Islet precursor cell (in vitro differentiated cells): Measurements from ENCODE around the gene ADORA2B.
A peak's percentile ranks its signal among the peaks of the same experiment; 100 is the strongest.
"Not testable (repeated sequence)": the region's sequence is repeated elsewhere in the genome, so short reads cannot be mapped to it uniquely, and the experiment has no call there.

Source experiments
- DNase-seq: peaks from one replicate; pipeline ENCODE4 v3.0.0-alpha.2; 2018

The ADORA2B gene

GRCh38 chr17:15926039-15926740, 18.7 kb upstream of the ADORA2B start:
- DNase-seq, result peak; percentile 56

- peak; percentile 52 for DNase-seq
Observed at GRCh38 chr17:15928286-15928785, 16.6 kb upstream of the ADORA2B start.

DNA sequence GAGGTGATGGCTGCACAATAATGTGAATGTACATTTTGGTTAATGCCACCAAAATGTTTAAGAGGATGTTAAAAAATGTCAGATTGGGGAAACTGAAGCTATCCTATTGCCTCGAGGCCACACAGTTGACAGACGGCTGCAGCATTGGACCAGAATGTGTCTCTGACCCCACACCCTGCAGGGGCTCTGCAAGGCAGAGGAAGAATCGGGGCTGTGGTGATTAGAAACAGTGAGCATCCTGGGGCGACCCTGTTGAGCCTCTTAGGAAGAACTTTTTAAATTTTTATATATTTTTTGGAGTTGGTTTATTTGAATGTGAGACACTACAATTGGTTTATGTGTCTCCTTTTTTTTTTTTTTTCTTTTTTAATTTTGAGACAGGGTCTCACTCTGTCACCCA, 15.0 kb upstream of the ADORA2B start:
- peak; percentile 40 for DNase-seq

GRCh38 chr17:15930426-15930825, 14.5 kb upstream of the ADORA2B start:
- DNase-seq, result peak; percentile 41

DNA sequence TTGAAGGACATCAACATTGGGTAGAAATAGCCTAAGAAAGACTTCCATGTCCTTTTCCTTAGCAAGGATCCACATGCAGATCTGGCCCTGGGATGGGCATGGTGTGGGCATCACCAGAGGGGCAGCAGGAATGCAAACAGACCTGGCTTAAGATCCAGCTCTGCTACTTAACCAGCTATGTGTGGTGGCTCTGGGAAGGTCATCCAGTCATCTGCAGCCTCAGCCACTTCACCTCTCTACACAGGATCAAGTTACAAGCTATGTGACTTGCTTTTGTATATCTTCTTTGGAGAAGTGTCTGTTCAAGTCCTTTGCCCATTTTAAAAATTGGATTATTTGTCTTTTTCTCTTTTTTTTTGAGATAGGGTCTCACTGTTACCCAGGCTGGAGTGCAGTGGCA, 13.5 kb upstream of the ADORA2B start:
- DNase-seq, result no peak

- DNase-seq, result no peak
Observed at GRCh38 chr17:15934866-15935265, 10.1 kb upstream of the ADORA2B start.

DNA sequence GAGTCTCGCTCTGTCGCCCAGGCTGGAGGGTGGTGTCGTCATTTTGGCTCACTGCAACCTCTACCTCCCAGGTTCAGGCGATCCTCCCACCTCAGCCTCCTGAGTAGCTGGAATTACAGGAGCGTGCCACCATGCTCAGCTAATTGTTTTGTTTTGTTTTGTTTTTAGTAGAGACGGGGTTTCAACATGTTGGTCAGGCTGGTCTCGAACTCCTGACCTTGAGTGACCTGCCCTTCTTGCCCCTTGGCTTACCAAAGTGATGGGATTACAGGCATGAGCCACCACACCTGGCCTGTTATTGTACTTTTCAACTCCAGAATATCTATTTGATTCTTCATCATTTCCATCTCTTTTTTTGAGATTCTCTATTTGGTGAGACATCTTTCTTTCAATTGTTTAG, 9.0 kb upstream of the ADORA2B start:
- no peak for DNase-seq

- DNase-seq, result not testable (repeated sequence)
Observed at GRCh38 chr17:15936481-15936880, 8.4 kb upstream of the ADORA2B start.

DNA sequence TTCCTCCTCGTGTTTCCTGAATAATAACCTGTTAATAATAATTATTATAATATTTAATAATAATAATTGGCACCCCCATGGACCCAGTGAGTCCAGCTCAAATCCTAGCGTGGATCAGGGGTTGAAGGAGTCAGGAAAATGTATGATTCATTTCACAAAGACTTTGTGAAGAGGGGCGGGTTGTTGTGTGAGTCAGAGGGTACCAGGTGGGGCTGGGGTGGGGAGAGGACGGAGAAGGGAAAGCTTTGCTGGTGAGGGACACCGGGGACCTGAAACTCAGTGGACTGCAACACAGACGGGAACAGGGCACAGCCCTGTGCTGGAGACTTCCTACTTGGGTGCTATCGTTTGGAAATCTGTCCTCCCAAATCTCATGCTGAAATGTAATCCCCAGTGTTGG, 3.1 kb upstream of the ADORA2B start:
- DNase-seq, result no peak

- DNase-seq, result peak; percentile 56
Observed at GRCh38 chr17:15942207-15942833, 2.6 kb upstream of the ADORA2B start.

DNA sequence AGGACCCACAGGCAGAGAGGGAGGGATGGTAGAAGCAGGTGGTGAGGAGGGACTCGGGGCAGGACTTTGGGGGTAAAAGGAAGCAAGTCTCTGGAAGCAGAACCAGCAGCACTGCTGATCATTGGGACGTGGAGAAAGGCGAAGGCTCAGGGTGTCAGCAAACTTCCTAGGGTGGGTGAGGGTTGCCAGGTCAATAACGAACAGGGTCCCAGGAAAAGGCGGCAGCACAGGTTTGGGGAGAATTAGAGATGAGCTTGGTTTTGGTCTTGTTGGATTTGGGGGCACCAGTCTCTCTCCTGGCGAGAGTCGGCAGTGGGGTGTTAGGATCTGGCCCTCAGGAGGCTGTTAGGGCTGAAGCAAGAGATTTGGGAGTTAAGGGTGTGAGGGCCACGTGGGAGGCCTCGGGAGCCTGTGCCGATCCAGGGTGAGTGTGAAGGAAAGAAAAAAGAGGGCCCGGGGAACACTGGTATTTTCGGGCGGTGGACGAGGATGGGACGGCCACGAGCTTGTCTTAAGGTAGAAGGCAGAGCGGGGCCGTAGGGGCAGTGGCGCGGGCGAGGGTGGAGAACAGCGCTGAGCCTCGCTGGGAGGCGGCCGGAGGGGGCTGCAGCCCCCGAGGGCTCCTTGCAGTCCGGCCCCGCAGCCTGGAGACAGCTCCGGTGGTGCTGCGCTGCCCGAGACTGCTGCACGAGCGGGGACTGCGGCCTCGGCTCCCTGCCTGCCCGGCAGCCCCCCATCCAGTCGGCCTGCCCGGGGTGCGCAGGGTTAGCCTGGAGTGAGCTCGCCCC, 765 bp upstream of the ADORA2B start:
- peak; percentile 50 for DNase-seq

GRCh38 chr17:15945527-15946191, 729 bp downstream of the ADORA2B start:
- peak; percentile 61 for DNase-seq

- peak; percentile 76 for DNase-seq
Observed at GRCh38 chr17:15946611-15947120, 1.7 kb downstream of the ADORA2B start.

DNA sequence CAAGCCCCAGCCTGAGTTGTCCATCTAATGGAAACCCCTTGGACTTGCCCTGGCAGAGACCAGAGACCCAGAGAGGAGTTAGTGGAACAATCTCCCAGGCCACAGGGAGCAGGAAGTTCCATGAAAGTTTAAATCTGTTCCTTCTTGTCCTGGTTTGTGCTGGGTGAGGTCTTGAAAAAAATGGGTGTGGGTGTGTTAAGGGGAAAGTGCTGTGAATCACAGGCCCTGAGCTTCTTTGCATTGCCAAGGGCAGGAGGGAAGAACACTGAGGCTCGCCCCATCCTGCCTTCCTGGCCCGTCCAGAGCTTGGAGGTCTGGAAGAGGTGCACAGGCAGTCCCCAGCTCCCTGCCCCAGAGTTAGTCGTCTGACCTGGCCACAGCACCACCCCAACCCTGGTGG, 2.3 kb downstream of the ADORA2B start:
- DNase-seq, result peak; percentile 52

- peak; percentile 52 for DNase-seq
Observed at GRCh38 chr17:15947976-15948752, 3.2 kb downstream of the ADORA2B start.

DNA sequence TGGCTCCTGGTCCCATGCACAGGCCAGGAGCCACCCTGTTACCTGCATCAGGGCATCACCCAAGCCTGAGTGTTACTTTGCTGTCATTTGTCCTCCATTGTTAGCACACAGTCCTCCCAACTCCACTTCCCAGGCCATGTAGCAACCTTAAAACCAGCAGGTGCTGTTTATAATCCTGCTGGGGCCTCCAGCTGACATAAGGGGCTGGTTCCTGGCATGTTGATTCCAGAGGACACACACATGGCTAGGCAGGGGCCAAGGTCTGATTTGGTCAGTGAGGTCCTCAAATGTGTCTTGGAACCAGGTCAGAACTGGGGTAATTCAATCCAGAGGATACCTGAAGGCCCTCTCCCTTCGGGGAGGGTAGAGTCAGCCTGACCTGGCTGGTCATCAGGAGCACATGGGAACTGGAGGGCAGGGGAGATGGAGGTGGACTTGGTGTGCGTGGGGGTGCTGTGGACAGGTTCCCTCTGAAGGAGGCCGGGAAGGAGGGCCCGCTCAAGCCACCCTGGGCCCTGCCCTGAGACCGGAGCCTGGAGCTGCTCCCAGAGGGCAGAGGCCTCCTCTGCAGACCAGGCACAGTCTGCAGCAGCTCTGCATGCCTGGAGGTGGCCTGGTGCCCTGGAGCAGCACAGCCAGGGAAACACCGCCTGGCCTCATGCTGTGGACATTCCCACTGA, 6.6 kb downstream of the ADORA2B start:
- peak; percentile 60 for DNase-seq

DNA sequence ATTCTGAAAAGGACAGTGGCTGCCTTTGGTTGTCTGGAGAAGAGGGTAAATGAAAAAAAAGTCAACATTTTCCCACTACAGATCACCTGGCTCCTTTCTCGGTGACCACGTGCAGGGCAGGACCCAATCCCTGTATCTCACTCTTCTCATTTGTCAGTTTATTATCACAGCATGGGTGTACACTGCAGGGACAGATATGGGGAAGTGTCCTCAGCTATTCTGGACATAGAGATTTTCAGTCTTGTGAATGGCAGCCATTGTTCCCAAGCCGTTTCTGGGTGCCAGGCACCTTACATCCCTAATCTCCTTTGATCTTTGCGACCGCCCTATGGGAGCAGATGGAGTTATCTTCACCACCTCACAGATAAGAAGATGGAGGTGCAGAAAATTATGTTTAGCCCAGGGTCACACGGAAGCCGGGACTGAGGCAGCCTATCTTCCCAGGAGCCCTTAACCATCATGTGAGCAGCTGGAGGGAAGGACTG, 7.2 kb downstream of the ADORA2B start:
- no peak for DNase-seq

GRCh38 chr17:15952916-15953790, 8.2 kb downstream of the ADORA2B start:
- DNase-seq, result no peak

GRCh38 chr17:15954222-15954621, 9.3 kb downstream of the ADORA2B start:
- no peak for DNase-seq
